GM20431 (cell line): ENCODE data around the gene THTPA.
"Not testable (repeated sequence)": the region's sequence is repeated elsewhere in the genome, so short reads cannot be mapped to it uniquely, and the experiment has no call there.

Source experiments
- in situ Hi-C: fragments of 300-500 bp; cut with MseI, MboI; formaldehyde crosslinking; loops from one replicate; pipeline ENCODE4 v1.15.0; 2020; ENCODE audit warnings: low sequenced_read_pairs; ENCODE audit not compliant: unreplicated experiment

Gene THTPA

DNA sequence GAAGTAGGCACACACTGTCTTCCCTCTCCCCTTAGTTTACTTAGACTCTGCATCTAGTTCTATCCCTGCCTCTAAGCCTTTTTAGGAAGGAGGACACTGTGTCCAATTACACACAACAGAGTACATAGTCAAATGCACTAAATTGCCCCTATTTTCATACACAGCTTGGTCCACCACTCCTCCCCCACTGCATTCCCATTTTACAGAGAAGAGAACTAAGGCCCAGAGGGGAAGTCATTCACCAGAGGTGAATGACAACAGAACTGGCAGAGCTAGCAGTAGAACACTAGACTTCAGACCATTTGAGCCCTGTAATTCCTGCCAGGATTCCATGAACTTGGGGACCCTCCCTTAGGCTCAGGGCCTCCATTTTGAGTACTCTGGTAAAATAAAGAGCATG, 23.7 kb downstream of the THTPA start:
- in situ Hi-C loops: no loop called here

DNA sequence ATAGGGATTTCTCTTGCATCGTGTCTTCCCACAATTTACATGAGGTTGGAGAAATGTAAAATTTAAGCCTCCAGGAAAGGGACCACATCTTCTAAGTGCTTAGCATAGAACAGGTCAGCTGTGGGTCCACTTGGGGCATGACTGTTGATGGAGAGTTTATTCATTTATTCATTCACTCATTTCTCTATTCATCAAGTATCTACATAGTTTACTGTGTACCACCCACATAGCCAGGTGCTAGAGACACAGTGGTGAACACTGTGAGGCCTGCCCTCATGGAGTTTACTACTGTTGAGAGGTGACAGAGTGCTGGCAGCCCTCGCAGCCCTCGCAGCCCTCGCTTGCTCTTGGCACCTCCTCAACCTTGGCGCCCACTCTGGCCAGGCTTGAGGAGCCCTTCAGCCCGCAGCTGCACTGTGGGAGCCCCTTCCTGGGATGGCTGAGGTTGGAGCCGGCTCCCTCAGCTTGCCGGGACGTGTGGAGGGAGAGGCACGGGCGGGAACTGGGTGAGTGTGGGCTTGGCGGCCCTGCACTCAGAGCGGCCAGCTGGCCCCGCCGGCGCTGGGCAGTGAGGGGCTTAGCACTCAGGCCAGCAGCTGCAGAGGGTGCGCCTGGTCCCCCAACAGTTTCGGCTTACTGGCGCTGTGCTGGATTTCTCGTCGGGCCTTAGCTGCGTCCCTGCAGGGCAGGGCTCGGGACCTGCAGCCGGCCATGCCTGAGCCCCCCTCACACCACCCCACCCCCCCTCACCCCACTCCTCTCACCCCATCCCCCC, 24.3 kb downstream of the THTPA start:
- in situ Hi-C loops: no loop called here

DNA sequence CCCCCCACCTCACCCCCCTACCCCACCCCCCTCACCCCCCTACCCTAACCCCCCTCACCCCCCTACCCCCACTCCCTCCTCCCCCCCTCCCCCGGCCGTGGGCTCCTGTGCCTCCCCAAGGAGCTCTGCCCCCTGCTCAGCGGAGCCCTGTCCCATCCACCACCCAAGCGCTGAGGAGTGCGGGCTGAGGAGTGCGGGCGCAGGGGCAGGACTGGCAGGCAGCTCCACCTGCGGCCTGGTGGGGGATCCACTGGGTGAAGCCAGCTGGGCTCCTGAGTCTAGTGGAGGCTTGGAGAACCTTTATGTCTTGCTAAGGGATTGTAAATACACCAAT, 24.8 kb downstream of the THTPA start:
- in situ Hi-C loops: no loop called here

DNA sequence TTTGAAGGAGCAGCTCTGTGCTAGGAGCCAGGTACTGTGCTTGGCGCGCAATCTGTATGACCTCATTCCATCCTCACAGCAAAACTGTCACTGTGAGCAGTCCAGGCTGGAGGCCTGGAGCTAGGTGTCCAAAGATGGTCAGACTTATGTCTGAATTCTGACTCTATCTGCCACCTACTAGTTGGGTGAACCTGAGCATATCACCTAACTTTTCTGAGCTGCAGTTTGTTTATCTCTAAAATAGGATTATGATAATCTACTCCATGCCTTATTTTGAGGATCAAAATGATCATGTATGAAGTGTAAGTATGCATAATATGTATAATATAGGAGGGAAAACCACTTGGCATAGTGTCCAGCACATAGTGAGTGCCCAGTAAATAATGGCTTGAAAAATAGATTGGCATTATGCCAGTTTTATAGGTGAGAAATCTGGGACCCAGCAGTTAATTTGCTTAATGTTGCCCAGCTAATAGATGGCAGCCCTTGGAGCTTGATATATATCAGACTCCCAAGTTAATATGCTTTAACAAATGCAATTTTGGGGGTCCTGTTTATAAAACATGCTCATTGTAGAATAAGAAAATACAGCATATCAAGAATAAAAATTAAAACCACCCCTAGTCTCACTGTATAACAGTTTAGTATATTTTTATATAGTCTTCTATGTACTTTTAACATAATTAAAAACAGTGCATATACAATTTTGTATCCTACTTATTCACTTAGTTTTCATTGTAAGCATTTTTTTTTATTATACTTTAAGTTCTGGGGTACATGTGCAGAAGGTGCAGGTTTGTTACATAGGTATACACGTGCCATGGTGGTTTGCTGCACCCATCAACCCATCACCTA, 27.1 kb downstream of the THTPA start:
- in situ Hi-C loops: no loop called here

DNA sequence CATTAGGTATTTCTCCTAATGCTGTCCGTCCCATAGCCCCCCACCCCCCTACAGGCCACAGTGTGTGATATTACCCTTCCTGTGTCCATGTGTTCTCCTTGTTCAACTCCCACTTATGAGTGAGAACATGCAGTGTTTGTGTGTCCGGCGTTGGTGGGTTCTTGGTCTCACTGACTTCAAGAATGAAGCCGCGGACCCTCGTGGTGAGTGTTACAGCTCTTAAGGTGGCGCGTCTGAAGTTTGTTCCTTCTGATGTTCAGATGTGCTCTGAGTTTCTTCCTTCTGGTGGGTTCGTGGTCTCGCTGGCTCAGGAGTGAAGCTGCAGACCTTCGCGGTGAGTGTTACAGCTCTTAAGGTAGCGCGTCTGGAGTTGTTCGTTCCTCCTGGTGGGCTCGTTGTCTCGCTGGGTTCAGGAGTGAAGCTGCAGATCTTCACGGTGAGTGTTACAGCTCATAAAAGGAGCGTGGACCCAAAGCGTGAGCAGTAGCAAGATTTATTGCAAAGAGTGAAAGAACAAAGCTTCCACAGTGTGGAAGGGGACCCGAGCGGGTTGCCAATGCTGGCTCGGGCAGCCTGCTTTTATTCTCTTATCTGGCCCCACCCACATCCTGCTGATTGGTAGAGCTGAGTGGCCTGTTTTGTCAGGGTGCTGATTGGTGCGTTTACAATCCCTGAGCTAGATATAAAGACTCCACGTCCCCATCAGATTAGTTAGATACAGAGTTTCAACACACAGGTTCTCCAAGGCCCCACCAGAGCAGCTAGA, 27.9 kb downstream of the THTPA start:
- in situ Hi-C loops: not testable (repeated sequence)

DNA sequence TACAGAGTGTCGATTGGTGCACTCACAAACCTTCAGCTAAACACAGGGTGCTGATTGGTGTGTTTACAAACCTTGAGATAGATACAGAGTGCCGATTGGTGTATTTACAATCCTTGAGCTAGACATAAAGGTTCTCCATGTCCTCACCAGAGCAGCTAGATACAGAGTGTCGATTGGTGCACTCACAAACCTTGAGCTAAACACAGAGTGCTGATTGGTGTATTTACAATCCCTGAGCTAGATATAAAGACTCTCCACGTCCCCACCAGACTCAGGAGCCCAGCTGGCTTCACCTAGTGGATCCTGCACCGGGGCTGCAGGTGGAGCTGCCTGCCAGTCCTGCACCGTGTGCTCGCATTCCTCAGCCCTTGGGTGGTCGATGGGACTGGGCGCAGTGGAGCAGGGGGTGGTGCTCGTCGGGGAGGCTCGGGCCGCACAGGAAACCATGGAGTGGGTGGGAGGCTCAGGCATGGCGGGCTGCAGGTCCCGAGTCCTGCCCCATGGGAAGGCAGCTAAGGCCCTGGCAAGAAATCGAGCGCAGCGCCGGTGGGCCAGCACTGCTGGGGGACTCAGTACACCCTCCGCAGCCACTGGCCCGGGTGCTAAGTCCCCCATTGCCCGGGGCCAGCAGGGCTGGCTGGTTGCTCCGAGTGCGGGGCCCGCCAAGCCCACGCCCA, 28.6 kb downstream of the THTPA start:
- in situ Hi-C loops: not testable (repeated sequence)

DNA sequence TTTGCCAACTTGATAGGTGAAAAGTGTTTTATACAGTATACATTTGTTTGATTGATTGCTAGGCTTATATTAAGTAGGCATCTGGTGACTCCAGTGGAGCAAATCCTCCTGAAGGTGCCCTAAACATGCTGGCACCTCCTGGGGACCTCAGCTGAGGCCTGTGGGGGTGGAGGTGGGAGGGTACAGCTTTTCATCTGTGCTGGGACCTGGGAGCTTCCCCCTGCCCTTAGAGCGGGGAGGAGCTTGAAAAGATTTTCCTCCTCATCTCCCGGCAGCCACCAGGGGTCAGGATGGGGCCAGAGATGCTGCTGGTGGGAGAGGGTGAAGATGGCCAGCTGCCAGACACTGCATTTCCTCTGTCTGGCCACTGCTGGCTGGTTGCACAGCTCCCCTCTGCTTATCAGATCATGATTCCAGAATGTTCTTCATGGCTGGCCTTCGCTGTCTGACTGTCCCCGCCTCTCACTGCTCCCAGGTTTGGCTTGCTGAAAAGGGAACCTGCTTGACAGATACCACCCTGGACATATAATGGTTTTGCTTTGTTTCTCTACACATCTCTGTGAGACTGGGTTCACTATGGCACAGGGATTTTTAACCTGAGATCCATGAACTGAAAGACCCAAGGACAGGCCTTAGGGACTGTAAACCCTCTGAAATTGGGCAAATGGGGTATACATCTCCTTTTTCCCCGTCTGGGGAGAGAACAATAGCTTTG, 33.0 kb downstream of the THTPA start:
- in situ Hi-C loops: no loop called here

DNA sequence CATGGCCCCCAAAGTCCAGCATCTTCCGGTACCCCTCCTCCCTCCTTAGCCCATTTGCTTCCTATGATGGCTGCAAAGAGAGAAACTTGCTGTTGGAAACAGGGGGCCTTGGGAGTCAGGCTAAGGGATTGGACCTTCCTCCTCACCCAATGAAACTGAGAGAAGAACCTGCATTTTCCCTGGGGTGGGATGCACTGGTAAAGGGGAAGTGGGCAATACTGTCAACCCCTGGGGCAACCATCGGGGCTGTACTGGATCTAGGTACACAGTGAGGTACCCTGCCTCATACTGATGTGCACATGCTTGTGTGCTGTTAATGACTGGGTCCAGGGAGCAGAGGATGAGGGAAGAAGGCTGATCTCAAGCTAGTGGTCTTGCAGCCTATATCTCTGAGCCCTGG, 33.5 kb downstream of the THTPA start:
- in situ Hi-C loops: no loop called here

DNA sequence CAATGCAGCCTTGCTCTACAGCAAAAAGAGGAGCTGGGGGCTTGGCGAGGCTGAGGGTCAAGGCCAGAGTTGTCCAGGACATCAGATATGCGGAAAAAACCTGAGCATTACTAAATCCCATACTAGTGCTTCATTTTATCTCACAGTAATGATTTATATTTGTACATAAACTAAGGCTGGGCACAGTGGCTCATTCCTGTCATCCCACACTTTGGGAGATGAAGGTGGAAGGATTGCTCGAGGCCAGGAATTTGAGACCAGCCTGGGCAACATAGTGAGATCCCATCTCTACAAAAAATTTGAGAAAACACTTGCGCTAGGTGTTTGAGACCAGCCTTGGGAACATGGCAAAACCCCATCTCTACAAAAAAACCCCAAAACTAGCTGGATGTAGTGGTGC, 34.1 kb downstream of the THTPA start:
- in situ Hi-C loops: no loop called here

DNA sequence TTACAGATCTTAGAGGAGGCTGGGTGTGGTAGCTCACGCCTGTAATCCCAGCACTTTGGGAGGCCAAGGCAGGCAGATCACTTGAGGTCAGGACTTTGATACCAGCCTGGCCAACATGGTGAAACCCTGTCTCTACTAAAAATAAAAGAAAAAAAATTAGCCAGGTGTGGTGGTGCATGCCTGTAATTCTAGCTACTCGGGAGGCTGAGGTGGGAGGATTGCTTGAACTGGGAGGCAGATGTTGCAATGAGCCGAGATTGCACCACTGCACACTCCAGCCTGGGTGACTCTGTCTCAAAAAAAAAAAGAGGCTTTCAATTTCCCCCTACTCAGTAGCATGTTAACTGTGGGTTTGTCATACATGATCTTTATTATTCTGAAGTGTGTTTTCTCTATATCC, 38.1 kb downstream of the THTPA start:
- in situ Hi-C loops: not testable (repeated sequence)

DNA sequence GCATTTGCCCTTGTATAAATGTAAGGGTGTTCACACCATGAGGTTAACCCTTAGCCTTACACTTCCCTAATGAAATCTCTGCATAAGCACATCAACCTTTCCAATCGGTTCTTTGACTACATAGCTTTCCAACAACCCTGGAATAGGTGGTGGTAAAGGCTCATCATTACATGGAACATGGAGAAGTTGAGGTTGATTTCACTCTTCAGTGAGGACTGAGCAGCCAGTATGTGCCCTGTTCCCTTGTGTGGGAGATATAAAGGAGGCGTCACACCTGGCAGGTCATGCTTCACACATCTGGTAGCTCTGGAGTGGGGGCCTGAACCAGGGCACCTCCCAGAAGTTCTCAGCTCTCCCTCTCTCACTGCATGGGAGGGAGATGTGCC, 44.2 kb downstream of the THTPA start:
- in situ Hi-C loops: no loop called here

DNA sequence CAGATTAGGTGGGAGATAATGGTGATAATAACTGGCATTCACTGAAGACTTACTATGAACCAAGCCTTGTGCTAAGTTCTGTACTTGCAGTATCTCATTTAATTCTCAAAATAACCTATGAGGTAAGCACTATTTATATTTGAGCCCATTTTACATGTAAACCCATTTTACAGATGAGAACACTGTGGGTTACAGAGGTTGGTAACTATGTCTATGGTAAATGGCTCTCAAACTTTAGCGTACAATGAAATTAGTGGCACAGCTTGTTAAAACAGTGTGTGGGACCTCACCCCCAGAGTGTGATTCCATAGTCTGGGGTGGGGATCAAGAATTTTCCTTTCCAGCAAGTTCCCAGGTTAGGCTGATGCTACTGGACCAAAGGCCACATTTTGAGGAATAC, 44.7 kb downstream of the THTPA start:
- in situ Hi-C loops: no loop called here

DNA sequence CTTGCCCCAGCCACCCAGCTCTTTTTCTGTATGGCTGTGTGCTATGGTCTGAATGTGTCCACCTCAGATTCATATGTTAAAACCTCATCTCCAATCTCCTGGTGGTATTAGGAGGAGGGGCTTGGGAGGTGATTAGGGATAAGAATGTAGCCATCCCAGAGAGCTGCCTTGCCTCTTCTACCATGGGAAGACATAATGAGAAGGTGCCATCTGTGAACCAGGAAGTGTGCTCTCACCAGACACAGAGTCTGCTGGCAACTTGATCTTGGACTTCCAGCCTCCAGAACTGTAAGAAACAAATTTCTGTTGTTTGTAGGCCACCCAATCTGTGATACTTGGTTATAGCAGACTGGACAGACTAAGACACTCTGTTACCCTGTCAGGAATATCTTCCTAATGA, 45.4 kb downstream of the THTPA start:
- in situ Hi-C loops: no loop called here

DNA sequence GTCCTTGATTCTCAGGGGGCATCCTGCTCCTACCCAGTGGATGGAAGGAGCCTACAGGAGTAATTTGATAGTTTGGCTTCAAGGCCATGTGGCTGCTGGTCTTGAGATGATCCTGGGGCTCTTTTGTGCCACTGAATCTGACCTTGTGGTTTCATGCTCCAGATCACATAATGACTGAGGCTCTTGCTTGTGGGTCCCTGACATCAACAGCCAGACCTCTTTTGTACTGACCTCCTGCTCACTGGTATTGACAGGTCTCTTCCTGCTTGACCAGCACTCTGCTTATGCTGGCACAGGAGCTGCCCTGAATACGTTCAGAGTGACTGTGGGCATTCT, 45.7 kb downstream of the THTPA start:
- in situ Hi-C loops: no loop called here

DNA sequence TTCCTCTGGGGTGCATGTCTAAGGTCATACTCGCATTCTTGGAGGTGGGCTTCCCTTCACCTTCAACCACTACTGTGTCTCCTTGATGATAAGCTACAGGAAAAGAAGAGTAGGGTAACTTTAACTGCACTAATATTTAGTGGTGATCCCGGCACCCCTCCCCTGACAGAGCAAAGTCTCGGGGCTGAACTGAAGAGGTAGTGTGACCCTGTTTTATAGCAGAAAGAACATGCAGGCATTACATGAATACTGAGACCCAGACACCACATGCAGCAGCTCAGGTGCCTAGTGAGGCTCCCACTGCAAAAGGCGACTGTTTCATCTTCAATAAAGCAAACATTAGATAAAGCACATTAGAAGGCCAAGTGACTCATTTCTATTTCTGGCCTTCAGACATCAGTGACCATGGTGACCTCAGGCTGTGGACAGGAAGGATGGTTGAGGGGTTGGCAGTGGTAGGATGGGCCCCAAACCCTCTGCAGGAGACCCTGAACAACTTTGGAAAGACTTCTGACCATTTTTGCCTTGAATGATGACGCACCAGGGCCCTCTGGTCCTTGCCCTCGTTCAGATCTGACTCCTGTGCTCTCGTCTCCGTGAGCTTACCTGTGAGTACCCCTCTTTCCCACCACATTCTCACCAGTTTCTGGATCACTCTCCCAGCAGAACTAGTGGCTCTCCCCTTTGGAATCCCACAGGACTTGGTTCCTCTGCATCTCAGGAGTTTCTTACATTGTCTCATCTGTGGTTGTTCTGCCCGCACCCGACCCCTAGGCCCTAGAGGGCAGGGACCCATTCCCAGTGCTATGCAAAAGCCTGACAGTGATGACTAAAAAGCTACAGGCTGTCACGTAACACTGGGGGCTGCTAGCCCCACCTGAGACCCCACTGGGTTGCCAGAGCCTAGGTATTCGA, 46.4 kb downstream of the THTPA start:
- in situ Hi-C loops: no loop called here

DNA sequence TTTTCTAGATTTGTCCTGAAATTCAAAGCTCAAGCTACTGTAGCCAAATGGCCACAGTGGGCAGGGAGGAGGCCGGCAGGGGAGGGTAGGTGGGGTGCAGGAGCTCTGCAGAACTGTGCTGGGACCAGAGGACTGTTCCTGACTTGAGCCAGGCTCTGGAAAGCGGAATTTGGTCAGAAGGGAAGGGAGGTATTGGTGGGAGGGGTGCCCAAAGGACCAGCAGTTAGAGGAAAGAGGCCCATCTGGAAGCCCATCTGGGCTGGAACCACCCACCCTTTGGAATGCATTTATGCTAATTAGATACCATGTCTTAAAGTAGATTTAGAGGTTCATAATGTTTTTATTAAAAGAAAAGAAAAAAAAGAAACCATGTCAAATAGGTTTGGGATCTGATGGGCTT, 47.0 kb downstream of the THTPA start:
- in situ Hi-C loops: no loop called here

DNA sequence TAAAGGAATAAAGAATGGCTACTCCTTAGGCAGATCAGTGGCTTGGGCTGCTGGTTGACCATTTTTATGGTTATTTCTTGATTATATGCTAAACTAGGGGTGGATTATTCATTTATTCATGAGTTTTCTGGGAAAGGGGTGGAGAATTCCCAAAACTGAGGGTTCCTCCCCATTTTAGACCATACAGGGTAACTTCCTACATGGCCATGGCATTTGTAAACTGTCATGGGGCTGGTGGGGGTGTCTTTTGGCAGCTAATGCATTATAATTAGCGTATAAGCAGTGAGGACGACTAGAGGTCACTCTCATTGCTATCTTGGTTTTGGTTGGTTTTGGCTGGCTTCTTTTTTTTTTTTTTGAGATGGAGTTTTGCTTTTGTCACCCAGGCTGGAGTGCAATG, 48.1 kb downstream of the THTPA start:
- in situ Hi-C loops: no loop called here

DNA sequence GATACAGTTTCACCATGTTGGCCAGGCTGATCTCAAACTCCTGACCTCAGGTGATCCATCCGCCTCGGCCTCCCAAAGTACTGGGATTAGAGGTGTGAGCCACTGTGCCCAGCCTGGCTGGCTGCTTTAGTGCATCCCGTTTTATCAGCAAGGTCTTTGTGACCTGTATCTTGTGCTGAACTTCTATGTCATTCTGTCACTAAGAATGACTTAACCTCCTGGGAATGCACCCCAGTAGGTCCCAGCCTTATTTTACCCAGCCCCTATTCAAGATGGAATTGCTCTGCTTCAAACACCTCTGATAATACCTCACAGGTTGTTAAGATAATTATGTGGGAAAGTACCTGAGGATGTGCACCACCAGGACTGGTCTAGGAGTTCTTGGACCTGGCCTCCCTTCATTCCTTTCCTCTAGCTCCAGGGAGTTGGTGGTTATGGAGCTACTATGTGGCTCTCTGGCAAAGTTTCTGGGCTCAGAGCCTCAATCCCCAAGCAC, 48.7 kb downstream of the THTPA start:
- in situ Hi-C loops: no loop called here
